GM15510 (cell line): ENCODE data around the gene KPNA2.

Experiments used
- POLR2A ChIP-seq: IDR thresholded peaks from 3 replicates; pipeline ENCODE4 v1.6.1; 2011; ENCODE audit warnings: borderline replicate concordance; ENCODE audit not compliant: insufficient read length; ENCODE audit errors: extremely low read depth

Gene KPNA2

DNA sequence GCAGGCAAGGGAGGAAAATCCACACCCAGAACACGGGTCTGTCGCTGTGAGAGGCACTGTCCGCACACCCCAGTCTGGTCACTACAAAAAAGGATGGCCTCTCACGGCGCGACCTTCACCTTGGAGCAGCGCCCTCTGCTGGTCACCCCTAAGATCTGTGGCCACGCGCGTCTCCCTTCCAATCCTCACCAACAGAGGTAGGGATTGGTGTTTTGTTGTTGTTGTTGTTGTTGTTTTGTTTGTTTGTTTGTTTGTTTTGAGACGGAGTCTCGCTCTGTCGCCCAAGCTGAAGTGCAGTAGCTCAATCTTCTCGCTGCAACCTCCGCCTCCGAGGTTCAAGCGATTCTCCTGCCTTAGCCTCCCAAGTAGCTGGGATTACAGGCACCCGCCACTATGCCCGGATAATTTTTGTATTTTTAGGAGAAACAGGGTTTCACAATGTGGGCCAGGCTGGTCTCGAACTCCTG is 24.3 kb upstream of the KPNA2 start:
- TF ChIP-seq POLR2A, result no peak

GRCh38 chr17:68013385-68013784 is 22.1 kb upstream of the KPNA2 start:
- TF ChIP-seq POLR2A, result no peak

DNA sequence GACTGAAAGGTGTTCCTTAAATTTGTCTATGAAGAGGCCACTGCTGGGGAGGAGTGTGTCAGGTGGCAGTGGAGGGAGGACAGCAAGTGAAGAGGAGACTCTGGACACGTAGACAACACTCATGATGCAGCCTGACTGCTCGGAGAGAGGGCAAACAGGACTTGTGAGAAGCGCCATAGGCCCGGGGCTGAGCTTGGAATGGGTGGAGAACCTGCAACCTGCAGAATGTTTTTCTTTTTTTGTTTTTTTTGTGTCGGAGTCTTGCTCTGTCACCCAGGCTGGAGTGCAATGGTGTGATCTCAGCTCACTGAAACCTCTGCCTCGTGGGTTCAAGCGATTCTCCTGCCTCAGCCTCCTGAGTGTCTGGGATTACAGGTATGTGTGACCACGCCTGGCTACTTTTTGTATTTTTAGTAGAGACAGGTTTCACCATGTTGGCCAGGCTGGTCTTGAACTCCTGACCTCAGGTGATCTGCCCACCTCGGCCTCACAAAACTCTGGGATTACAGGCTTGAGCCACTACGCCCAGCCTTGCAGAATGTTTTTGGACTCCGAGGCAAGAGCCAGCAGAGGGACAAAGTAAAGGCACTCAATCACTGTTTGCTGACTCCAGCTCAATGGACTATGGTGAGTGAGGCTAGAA is 20.3 kb upstream of the KPNA2 start:
- TF ChIP-seq POLR2A, result no peak

- no peak for TF ChIP-seq POLR2A
These were observed 18.7 kb upstream of the KPNA2 start for GRCh38 chr17:68016838-68017237.

GRCh38 chr17:68019336-68019674 is 16.2 kb upstream of the KPNA2 start:
- no peak for TF ChIP-seq POLR2A

DNA sequence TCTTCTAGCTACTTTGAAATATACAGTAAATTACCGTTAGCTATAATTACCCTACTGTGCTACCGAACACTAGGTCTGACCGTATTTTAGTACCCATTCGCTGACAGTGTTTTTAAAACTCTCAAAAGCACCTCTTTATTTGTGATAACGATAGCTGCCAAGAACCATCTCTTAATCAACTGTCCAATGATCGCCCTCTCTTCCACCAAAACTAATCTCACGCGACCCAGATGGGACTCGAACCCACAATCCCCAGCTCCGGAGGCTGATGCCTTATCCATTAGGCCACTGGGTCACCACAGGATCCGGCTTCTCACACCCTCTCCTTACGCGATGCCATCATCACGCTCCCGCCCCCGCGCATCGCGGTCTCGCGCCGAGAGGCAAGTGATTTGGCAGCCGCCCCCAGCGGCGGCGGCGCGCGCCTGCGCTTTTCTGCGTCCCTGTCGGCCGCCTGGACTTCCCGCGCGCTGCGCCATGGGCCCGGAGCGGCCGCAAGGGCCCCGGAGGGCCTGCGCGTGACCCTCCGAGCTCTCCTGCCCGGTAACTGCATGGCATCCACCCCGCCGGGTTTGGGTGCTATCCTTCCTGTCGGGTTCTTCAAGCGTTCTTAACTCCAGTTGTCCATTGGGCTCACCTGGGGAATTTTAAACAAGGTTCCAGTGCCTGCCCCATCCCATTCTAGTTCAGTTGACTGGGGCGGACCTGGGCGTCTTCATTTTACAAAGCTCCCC is 15.7 kb upstream of the KPNA2 start:
- TF ChIP-seq POLR2A, result peak; percentile 93

DNA sequence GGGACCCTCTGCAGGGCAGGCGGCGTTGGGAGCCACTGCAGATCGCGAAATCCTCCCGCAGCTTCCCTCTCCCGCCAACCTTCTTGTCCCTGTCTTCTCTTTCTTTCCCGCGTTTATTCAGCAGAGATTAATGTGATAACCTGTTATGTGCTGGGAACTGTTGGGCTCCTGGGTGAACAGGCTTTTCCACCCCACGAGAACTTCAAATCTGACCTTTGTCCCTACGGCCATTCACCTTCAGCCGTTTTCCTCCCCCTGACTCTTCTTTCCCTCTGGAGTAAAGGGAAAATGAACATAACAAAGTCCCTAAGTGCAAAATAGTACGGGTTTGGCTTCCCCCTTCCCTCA is 15.2 kb upstream of the KPNA2 start:
- TF ChIP-seq POLR2A, result no peak

GRCh38 chr17:68021963-68022362 is 13.6 kb upstream of the KPNA2 start:
- TF ChIP-seq POLR2A, result no peak

GRCh38 chr17:68029512-68030215 is 5.9 kb upstream of the KPNA2 start:
- TF ChIP-seq POLR2A, result no peak

DNA sequence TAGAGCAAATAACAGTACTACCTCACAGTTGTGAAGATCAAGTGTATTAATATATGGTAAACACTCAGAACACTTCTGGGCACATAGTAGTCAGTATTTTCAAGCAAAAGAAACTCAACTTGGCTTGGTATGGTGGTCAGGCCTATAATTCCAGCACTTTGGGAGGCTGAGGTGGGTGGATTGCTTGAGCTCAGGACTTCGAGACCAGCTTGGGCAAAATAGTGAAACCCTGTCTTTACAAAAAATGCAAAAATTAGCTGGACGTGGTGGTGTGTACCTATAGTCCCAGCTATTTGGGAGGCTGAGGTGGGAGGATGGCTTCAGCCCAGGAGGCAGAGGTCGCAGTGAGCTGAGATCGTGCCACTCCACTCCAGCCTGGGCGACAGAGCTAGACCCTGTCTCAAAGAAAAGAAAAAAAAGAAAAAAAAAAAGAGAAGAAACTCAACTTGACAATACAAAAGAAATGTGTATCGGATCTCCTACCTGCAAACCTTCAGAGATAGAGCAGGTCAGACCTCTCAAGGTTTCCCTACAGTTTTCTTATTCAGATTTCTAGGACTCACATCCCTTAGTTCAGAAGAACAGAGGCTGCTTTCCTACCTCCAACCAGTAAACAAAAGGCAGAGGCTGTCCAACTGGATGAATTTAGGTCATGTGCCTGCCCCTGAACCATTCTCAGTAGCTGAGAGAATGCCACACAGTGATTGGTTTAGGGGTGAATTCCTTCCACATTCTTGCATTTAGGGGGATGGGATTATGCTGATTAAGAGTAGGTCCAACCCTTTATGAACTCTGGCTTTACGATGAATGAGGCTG is 1.7 kb upstream of the KPNA2 start:
- TF ChIP-seq POLR2A, result no peak

- TF ChIP-seq POLR2A, result no peak
These were observed 1.1 kb upstream of the KPNA2 start for GRCh38 chr17:68034452-68034776.

DNA sequence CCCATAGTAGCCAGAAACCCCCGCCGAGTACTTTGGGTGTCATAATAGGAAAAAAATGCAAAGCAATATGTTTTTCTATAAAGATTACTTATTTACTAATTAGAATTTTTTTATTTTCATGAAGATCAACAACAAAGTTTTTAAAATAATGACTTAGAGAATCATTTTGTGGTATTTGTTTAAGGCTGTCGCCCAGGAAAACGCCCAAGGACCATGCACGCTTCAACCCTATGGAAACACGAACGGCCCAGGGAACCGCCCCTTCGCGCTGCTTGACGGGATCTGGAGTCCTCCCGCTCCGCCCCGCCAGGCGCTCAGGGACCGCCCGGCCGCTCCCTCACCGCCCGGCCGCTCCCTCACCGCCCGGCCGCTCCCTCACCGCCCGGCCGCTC is 408 bp upstream of the KPNA2 start:
- no peak for TF ChIP-seq POLR2A

DNA sequence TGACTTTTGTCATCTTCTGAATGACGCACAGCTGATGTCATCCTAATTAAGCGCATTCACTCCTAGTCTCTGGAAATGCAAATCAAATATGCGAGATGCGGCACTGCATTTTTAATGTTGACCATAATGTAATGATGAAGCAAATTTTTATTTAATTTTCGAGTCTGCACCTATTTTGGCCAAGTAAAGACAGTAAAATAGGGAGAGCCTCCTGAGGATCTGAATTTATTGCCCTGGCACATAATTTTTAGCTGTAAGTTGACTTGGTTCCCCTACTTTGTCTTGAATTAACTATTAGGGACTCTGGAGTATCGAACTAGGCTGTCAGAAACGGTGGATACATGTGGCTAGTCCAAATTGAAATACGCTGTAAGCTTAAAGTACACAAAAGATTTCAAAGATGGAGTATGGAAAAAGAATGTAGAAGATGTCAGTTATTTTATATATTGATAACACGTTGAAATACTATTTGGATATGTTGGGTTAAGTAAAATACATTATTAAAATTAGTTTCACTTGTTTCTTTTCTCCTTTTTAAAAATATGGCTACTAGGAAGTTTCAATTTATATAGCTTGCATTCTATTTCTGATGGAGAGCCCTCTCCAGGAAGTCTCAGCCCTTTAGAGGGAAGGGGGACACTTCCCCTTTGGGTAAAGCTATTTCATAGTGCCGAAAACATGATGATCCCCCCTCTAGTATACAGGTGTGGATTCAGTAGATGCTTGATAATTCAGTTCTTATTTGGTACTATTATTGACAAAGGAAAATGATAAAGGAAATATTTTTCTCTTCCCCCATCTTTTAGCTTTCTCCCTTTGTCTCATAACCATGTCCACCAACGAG is 991 bp downstream of the KPNA2 start:
- TF ChIP-seq POLR2A, result no peak

DNA sequence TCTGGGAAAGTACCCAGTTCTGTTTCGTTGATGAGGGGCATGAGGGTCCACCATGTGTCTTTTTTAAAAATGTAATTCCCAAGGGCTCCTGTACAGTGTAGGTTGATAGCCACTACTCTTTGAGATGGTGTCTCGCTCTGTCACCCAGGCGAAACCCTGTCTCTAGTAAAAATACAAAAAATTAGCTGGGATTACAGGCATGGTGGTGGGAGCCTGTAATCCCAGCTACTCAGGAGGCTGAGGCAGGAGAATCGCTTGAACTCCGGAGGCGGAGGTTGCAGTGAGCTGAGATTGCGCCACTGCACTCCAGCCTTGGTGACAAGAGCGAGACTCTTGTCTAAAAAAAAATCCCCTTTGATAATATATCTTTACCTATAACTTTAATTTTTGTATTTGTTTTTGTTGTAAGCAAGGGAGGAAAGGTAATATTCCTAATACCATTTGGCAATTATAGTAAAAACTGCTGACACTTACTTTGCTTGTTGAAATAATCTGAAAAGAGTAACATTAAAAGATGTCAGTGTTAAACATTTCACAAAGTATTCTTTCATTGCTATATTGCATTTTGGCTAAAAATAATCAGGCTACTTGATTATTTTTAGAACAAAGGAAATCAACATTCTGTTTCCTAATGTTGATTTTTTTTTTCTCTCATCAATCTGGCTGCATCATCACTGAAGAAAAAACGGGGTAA is 11.8 kb downstream of the KPNA2 start:
- TF ChIP-seq POLR2A, result no peak
